K562 (cell line): Measurements from ENCODE around the gene ZBTB46. TPM values are rescaled to one million over a fixed set of nuclear protein-coding genes. Genes with fewer than 3 reads are reported as not detected.

Experiments used
- E2F3 ChIP-seq: fragments of 250-450 bp; sonication (Bioruptor Pico); IDR thresholded peaks from 2 replicates; pipeline ENCODE4 v1.4.0; 2020; ENCODE audit warnings: mild to moderate bottlenecking
- E2F8 ChIP-seq: fragments of 450-650 bp; IDR thresholded peaks from 2 replicates; pipeline ENCODE4 v1.7.1; 2018; ENCODE audit warnings: mild to moderate bottlenecking, low read depth; ENCODE audit not compliant: partially characterized antibody
- FIP1L1 ChIP-seq: fragments of 200-400 bp; formaldehyde crosslinking; IDR thresholded peaks from 2 replicates; pipeline ENCODE4 v1.6.1; 2018; ENCODE audit warnings: mild to moderate bottlenecking, low read depth, low read length; ENCODE audit not compliant: poor library complexity, severe bottlenecking
- RAD21 ChIP-seq, 2 experiments: fragments of 250-450 bp in 1 of 2; fragments of 450-650 bp in 1 of 2; sonication (Bioruptor Pico) in 1 of 2; formaldehyde crosslinking in 1 of 2; IDR thresholded peaks in 1 of 2; conservative IDR thresholded peaks in 1 of 2; 2 replicates each; pipeline versions ENCODE4 v1.4.0 to v1.8.0; 2020 to 2022; ENCODE audit warnings: mild to moderate bottlenecking in 2 of 2, moderate library complexity in 1 of 2
- STAG1 ChIP-seq: sonication (generic); formaldehyde crosslinking; IDR thresholded peaks from 2 replicates; pipeline ENCODE4 v1.5.0; 2020; ENCODE audit warnings: missing genetic modification reagents, borderline replicate concordance
- STAT5A ChIP-seq: IDR thresholded peaks from 2 replicates; pipeline ENCODE4 v1.6.1; 2012; ENCODE audit warnings: low read length, inconsistent platforms, borderline replicate concordance
- TRIM25 ChIP-seq: fragments of 450-650 bp; IDR thresholded peaks from 2 replicates; pipeline ENCODE4 v1.7.0; 2016; ENCODE audit warnings: borderline replicate concordance
- XRCC3 ChIP-seq: fragments of 450-650 bp; IDR thresholded peaks from 2 replicates; pipeline ENCODE4 v1.6.1; 2017; ENCODE audit warnings: mild to moderate bottlenecking, moderate library complexity
- polyA plus RNA-seq, 8 experiments: library from polyadenylated mRNA; depleted of rRNA in 4 of 8; stranded (reverse) in 5 of 8; unstranded in 3 of 8; fragments of >200 nt; fragmentation: Nextera tagmentation in 2 of 8; fragmentation: Illumina TruSeq in 1 of 8; extraction: Ambion mirVana in 2 of 8; extraction: Trizol in 1 of 8; gene quantifications; 2 replicates each; pipeline versions ENCODE4 v1.2.1 to v1.2.3, GENCODE V29; 2011 to 2014; ENCODE audit warnings: inconsistent platforms in 1 of 8, missing spikeins in 1 of 8
- total RNA-seq, 7 experiments: library from RNA; depleted of rRNA in 6 of 7; stranded (reverse); fragments of >200 nt in 6 of 7; fragmentation: Illumina TruSeq in 2 of 7; extraction: Trizol in 2 of 7; gene quantifications; 2 replicates each; pipeline versions ENCODE4 v1.2.1 to v1.2.3, GENCODE V29; 2011 to 2021; ENCODE audit warnings: low replicate concordance in 1 of 7
- TF ChIP-seq, protein P1 (sequence below): fragments of 250-450 bp; sonication (Bioruptor Pico); IDR thresholded peaks from 2 replicates; pipeline ENCODE4 v1.8.0; 2022; ENCODE audit warnings: inconsistent platforms
- TF ChIP-seq, protein P2 (sequence below): sonication (generic); formaldehyde crosslinking; IDR thresholded peaks from 2 replicates; pipeline ENCODE4 v1.8.1; 2023; ENCODE audit warnings: mild to moderate bottlenecking, missing genetic modification reagents
- TF ChIP-seq, protein P3 (sequence below): sonication (generic); formaldehyde crosslinking; IDR thresholded peaks from 2 replicates; pipeline ENCODE4 v1.8.1; 2023; ENCODE audit warnings: mild to moderate bottlenecking, missing genetic modification reagents
- TF ChIP-seq, protein P4 (sequence below): IDR thresholded peaks from 2 replicates; pipeline ENCODE4 v1.6.1; 2011; ENCODE audit warnings: borderline replicate concordance, low read depth, mild to moderate bottlenecking, moderate library complexity, low read length; ENCODE audit not compliant: insufficient read depth, poor library complexity, severe bottlenecking

The ZBTB46 gene
- total and polyA plus RNA-seq, 9 of the 15 experiments (the other 6 are each of a cell fraction or from before 2014, with no cell fraction given) = 0.29 to 4.1 (median 1.1) TPM

GRCh38 chr20:63775096-63775978 lies 55.7 kb downstream of the ZBTB46 start (continued):
- TF ChIP-seq, protein P1, sequence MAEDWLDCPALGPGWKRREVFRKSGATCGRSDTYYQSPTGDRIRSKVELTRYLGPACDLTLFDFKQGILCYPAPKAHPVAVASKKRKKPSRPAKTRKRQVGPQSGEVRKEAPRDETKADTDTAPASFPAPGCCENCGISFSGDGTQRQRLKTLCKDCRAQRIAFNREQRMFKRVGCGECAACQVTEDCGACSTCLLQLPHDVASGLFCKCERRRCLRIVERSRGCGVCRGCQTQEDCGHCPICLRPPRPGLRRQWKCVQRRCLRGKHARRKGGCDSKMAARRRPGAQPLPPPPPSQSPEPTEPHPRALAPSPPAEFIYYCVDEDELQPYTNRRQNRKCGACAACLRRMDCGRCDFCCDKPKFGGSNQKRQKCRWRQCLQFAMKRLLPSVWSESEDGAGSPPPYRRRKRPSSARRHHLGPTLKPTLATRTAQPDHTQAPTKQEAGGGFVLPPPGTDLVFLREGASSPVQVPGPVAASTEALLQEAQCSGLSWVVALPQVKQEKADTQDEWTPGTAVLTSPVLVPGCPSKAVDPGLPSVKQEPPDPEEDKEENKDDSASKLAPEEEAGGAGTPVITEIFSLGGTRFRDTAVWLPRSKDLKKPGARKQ (CRISPR knock-in tag) = peak; percentile 66; the same call in 1 of the 2 replicates
- TF ChIP-seq, protein P2, sequence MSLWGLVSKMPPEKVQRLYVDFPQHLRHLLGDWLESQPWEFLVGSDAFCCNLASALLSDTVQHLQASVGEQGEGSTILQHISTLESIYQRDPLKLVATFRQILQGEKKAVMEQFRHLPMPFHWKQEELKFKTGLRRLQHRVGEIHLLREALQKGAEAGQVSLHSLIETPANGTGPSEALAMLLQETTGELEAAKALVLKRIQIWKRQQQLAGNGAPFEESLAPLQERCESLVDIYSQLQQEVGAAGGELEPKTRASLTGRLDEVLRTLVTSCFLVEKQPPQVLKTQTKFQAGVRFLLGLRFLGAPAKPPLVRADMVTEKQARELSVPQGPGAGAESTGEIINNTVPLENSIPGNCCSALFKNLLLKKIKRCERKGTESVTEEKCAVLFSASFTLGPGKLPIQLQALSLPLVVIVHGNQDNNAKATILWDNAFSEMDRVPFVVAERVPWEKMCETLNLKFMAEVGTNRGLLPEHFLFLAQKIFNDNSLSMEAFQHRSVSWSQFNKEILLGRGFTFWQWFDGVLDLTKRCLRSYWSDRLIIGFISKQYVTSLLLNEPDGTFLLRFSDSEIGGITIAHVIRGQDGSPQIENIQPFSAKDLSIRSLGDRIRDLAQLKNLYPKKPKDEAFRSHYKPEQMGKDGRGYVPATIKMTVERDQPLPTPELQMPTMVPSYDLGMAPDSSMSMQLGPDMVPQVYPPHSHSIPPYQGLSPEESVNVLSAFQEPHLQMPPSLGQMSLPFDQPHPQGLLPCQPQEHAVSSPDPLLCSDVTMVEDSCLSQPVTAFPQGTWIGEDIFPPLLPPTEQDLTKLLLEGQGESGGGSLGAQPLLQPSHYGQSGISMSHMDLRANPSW = no peak
- TF ChIP-seq XRCC3 (no peak), RAD21 (CRISPR knock-in tag; conservative IDR thresholded peaks at IDR 0.05 in 1 of 2, IDR thresholded peaks at IDR 0.05 in 1 of 2) (peak in 1 of 2 experiments; percentile 45; a peak in 2 of 4 replicates), STAG1 (CRISPR knock-in tag) (peak; percentile 7; the same call in 1 of the 2 replicates), STAT5A (no peak), FIP1L1 (peak; percentile 33), TRIM25 (no peak), E2F3 (no peak), E2F8 (no peak)
- TF ChIP-seq, protein P3, sequence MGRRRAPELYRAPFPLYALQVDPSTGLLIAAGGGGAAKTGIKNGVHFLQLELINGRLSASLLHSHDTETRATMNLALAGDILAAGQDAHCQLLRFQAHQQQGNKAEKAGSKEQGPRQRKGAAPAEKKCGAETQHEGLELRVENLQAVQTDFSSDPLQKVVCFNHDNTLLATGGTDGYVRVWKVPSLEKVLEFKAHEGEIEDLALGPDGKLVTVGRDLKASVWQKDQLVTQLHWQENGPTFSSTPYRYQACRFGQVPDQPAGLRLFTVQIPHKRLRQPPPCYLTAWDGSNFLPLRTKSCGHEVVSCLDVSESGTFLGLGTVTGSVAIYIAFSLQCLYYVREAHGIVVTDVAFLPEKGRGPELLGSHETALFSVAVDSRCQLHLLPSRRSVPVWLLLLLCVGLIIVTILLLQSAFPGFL (CRISPR knock-in tag) = no peak
- TF ChIP-seq, protein P4, sequence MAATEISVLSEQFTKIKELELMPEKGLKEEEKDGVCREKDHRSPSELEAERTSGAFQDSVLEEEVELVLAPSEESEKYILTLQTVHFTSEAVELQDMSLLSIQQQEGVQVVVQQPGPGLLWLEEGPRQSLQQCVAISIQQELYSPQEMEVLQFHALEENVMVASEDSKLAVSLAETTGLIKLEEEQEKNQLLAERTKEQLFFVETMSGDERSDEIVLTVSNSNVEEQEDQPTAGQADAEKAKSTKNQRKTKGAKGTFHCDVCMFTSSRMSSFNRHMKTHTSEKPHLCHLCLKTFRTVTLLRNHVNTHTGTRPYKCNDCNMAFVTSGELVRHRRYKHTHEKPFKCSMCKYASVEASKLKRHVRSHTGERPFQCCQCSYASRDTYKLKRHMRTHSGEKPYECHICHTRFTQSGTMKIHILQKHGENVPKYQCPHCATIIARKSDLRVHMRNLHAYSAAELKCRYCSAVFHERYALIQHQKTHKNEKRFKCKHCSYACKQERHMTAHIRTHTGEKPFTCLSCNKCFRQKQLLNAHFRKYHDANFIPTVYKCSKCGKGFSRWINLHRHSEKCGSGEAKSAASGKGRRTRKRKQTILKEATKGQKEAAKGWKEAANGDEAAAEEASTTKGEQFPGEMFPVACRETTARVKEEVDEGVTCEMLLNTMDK = peak; percentile 55
